GDM1 (cell line): ENCODE data around the gene B3GALT6.
A peak's percentile ranks its signal among the peaks of the same experiment; 100 is the strongest.

ENCODE experiments used
- DNase-seq: peaks from one replicate; lab custom pipeline; 2025; lab: John Stamatoyannopoulos, UW

B3GALT6 gene

GRCh38 chr1:1264868-1265272 lies 32.8 kb downstream of the B3GALT6 start:
- no peak for DNase-seq

- no peak for DNase-seq
Observed at GRCh38 chr1:1267488-1268283, 35.6 kb downstream of the B3GALT6 start.

DNA sequence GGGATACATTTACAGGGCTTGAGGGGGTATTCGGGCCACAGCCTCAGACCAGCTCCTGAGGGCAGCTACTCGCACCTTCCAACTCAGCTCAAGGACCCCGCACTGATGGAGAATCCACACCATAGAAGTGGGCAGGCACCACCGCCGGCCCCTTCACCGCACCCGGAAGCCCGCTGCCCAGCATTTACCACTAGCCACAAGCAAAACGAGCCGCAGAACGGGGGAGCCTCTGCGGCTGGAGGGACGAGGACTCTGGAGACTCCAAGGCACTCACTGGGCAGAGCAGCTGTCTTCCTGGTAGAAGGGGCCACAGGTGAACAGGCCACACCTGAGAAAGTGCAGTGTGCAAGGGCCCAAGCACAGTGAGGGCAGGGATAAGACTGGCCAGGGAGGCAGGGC lies 36.2 kb downstream of the B3GALT6 start:
- DNase-seq, result no peak

- DNase-seq, result no peak
Observed at GRCh38 chr1:1270813-1271212, 38.8 kb downstream of the B3GALT6 start.

GRCh38 chr1:1272341-1273208 lies 40.5 kb downstream of the B3GALT6 start:
- DNase-seq, result no peak

DNA sequence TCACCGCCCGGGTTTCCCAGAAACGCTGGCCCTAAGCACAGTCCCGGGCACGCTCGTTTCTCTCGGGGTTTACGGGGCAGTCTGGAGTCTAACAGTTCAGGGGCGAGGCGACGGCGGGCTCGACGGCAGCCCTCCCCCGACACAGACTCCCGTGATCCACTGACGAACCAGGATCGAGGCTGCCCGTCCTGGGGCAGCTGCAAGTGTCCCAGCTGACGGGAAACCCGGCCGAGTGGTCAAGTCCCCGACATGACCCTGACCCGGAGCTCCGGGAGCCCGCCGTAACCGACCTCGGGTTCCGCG lies 41.1 kb downstream of the B3GALT6 start:
- DNase-seq, result no peak

DNA sequence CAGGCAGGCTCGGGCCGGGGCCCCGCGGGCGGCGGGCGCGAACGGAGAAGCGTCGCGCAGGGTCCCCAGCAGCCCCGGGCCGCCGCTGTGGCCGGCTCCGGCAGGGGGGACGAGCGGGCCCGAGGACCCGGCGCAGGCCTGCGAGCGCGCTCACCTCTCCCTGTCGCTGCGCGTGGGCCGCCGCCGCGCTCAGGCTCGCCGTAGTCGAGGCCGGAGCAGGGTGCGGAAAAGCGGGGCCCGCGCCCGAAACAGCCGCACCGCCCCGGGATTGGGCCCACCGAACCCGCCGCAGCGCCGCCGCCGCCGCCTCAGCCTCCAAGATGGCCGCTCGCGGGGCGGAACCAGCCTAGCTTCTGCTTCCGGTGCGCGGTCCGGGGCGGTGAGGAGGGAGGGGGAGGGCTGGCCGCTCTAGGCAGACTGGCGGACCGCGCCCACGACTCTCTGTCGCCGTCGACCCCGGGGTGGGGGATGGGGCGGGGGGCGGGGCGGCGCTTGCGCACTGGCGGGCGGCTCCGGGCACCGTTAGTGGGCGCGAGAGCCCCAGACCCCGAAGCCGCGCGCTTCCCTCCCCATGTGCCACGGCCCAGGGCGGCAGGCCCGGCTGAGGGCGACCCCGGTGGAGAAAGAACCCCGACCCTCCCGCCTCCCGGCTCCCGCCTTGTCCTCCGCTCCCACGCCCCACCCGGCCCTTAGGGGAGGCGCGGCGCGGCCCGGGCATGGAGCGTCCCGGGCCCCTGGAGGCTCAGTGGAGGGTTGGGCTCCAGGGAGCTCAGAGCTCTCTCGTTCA lies 41.7 kb downstream of the B3GALT6 start, which contains the start of gene UBE2J2:
TSS of gene UBE2J2 (minus strand) at position 343 of the 787 bp plus-strand sequence. CDS start 5,862 bp downstream, outside the sequence.
- DNase-seq, result peak; percentile 84

DNA sequence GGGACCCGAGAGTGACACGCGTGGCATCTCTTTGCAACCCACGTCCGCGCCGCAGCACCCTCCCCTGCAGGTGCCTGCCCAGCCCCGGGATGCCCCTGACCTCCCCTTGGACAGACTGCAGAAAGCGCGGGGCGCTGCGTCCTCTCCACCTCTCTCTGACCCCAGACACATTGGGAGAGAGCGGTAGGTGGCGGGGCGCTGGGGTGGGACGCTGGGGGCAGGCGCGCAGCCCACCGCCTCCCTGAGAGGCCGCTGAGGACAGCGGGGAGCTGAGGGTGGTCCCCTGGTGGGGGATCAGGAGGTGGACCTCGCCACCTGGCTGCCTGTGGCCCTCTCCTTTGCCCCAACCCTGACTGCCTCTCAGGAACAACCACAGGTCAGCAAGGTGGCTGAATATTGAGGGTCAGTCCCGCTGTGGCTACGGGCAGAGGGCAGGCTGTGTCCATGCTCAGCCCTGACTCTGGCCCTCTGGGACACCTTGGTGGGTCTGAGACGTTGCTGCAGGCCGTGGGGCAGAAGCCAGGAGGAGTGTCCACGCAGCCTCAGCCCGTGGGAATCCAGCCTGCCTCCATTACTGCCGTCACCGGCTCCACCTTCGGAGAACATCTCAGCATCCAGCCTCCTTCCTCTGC lies 42.4 kb downstream of the B3GALT6 start:
- no peak for DNase-seq

GRCh38 chr1:1274931-1275431 lies 42.9 kb downstream of the B3GALT6 start:
- no peak for DNase-seq

GRCh38 chr1:1275836-1276235 lies 43.8 kb downstream of the B3GALT6 start:
- no peak for DNase-seq

DNA sequence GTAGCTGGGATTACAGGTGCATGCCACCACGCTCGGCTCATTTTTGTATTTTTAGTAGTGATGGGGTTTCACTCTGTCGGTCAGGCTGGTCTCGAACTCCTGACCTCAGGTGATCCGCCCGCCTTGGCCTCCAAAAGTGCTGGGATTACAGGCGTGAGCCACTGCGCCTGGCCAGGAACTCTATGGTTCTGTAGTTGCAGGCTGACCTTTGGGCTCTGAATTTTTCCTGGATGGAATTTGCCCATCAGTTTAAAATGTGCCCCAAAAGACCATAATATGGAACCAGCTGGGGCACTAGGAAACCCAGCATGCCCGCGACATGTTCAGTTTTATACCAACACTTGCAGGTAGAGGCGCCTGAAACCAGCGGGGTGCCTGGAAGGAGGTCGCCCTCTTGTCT lies 46.6 kb downstream of the B3GALT6 start:
- no peak for DNase-seq

DNA sequence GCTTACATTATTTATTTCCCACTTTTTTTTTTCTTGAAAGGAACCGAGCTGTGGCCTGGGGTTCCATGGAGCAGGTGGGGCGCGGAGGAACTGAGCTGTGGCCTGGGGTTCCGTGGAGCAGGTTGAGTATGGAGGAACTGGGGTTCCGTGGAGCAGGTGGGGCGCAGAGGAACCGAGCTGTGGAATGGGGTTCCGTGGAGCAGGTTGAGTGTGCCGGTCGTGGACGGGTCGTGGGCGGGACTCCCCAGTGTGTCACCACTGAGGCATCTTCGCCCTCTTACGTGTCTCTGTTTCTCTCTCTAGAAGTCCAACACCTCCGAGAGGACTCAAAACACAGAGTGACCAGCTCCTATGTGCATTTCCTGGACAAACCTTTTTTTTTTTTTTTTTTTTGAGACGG lies 47.0 kb downstream of the B3GALT6 start:
- DNase-seq, result no peak

GRCh38 chr1:1280782-1281481 lies 48.9 kb downstream of the B3GALT6 start:
- DNase-seq, result no peak

GRCh38 chr1:1281533-1282321 lies 49.7 kb downstream of the B3GALT6 start:
- DNase-seq, result no peak

GRCh38 chr1:1282998-1283397 lies 51.0 kb downstream of the B3GALT6 start:
- no peak for DNase-seq

- no peak for DNase-seq
Observed at GRCh38 chr1:1283821-1284220, 51.8 kb downstream of the B3GALT6 start.
